Activated effector memory CD4-positive, alpha-beta T cell treated with anti-CD3 and anti-CD28 coated beads, Interleukin-2, amount 50 U/mL, for 16 hours (primary cell): ENCODE measurements around the gene KIF26B.

Experiments used
- DNase-seq: peaks from one replicate; pipeline ENCODE4 v3.0.0-alpha.2; 2020

The KIF26B gene

GRCh38 chr1:245538671-245539070, 383.9 kb downstream of the KIF26B start:
- DNase-seq = no peak

DNA sequence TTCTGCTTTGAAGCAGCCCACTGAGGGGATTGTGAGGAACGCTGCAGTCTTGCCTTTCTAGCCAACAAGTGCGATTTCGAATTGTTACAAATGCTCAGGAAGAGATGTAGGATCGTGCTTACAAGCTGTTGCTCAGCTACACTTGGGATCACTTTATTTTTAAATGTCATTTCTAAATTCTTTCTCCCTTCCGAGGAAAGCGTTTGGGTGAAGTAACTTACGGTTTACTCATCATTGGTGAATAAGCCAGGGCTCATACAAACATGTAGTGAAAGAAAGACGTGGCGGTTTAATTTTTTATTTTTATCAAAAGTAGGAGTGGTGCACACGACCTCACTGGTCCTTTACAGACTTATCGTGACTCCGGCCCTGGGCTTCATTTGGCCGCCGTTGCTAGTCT, 386.6 kb downstream of the KIF26B start:
- no peak for DNase-seq

- no peak for DNase-seq
These were observed 387.6 kb downstream of the KIF26B start for GRCh38 chr1:245542365-245542764.

GRCh38 chr1:245544236-245544635, 389.5 kb downstream of the KIF26B start:
- no peak for DNase-seq

DNA sequence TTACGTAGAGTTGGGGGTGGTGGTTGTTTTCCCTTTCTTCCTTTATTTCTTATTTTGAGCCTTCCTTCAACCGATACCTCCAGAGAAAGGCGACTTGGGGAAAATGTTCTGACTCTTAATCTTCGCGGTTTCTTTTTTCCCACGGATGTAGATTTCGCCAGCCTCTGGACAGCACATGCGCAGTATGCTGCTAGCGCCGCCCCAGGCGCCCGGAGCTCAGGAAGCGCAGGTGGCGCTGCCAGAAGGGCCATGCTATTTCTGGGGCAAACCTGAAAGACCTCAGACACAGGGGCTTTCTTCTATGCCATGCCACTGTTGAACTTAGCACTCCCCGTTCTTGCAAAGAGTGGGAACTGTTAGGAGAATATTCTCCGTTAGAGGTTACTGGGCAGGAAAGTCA, 392.1 kb downstream of the KIF26B start:
- DNase-seq = no peak

DNA sequence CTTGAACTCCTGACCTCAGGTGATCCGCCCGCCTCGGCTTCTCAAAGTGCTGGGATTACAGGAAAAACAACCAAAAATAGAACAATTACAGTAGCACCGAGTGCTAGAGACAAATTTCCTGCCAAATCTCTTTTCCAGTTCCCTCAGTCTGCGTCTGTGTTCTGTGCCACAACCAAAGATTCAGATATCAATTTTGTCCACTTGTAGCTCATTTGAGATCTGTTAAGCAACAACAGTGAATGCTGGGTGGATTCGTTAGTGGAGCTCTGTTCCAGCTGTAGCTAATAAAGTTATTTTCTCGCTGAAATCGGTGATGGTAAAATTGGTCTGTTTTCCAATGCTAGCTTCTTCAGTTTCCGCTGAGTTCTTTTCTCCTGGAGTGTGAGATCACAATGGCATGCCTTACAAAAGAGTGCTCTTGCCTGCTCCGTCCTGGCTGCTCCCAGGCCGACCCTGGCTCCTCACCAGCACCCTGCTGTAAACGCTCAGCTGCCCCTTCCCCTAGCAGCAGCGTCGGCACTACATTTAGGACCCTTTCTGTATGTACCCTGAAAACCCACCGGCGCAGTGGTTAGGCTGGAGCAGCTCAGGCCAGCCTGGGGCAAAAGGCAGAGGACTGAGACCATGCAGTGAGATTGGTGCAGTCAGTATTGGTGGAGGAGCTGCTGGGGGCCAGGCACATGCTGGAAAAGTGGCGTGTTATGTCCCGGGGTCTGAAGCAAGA, 395.4 kb downstream of the KIF26B start:
- no peak for DNase-seq

- no peak for DNase-seq
These were observed 395.9 kb downstream of the KIF26B start for GRCh38 chr1:245550720-245551043.

DNA sequence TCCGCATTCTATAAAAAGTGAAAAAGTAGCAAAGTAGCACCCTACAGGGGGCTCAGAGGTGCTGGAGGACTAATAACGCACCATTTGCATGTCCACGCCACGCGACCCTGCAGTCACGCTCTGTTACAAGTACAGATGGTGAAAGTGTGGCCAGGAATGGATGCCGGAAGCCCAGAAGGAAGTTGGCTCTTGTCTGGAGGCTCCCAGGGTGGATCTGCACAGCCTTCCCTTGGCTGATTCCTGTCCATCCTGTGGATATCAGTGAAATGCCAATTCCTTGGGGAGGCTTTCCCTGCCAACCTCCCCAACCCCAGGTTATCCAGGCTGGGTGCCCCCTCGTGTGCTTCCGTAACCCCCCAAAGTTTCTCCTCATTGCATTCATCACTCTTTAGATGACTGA, 396.8 kb downstream of the KIF26B start:
- DNase-seq = no peak

GRCh38 chr1:245552331-245552730, 397.5 kb downstream of the KIF26B start:
- no peak for DNase-seq

- DNase-seq = no peak
These were observed 401.3 kb downstream of the KIF26B start for GRCh38 chr1:245556057-245556456.

DNA sequence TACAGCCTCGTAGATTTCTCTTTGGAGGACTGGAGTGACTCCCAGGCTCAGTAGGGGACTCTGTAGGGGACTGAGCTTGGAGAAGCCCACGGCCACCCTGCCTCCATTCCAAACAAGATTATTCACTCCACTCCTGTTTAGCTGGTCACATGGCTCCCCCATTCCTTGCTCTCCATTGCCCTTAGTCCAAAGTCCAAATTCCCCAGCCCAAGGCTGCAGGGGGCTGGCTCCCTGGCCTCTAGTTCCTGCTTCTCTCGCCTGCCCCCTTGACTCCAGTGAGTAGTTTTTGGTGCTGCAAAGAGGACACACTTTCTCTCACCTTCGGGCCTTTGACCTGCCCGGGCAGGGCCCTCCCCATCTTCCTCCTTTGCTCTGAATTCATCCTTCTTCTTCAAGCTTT, 403.3 kb downstream of the KIF26B start:
- no peak for DNase-seq

DNA sequence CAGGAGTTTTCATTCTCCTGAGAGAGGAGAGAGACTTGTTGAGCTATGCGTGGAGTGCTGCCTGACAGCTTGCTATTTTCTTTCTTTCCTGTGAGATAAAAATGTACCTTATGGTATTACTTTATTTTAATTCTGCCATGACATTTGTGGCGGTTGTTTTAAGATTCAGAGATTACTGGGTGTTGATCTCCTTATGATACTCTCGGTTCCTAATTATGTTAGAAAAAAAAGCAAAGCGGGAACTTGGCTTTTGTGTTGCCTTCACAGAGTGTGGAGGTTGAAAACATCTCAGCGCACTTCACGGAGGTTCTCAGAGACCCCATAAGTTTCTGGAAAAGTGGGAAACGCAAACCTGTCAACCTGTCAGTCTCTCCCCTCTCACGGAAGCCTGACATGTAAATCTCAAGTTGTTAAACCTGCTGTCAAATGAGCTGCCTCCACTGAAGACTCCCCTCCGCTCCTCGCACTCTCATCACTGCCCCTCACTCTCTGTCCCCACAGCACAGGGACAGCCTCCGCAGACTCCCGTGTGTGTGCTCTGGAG, 405.6 kb downstream of the KIF26B start:
- no peak for DNase-seq

- DNase-seq = no peak
These were observed 407.0 kb downstream of the KIF26B start for GRCh38 chr1:245561665-245562234.

GRCh38 chr1:245566134-245566533, 411.3 kb downstream of the KIF26B start:
- peak; percentile 10 for DNase-seq

DNA sequence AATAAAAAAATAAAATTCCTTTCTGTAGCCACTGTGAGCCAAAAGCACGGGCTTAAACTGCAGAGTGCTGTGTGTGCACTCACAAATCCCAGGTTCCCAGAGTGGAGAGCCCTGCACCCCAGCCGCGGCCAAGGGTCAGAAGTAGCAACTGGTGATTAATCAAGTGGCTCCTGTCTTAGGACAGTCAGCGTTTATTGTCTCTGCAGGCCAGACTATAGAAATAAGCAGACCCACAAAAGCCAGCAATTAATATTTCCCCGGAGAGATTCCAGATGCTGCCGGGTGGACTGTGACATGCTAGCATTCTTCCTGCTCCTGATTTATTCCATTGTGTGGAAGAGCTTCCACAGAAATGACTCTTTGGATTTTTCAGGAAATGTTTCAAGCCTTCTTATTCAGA, 412.2 kb downstream of the KIF26B start:
- no peak for DNase-seq

- DNase-seq = no peak
These were observed 417.1 kb downstream of the KIF26B start for GRCh38 chr1:245571815-245572294.

DNA sequence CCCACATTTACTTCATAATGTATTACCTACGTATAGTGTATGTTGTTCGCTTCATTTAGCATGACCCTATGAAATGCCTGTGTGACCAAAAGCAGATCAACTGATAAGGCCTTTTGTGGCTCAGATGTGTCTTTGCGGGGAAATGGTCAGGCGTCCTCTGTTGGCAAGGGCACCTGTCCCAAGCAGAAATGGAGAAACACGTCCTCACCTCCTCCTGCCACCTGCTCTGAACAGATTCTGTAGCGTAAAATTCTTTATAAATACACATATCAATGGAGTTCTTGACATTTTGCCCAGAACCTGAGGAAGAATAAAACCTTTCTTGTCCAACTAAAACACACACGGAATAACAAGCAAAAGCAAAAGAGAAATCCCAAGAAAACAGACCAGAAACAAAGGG, 417.9 kb downstream of the KIF26B start:
- no peak for DNase-seq

- no peak for DNase-seq
These were observed 420.9 kb downstream of the KIF26B start for GRCh38 chr1:245575710-245576109.

DNA sequence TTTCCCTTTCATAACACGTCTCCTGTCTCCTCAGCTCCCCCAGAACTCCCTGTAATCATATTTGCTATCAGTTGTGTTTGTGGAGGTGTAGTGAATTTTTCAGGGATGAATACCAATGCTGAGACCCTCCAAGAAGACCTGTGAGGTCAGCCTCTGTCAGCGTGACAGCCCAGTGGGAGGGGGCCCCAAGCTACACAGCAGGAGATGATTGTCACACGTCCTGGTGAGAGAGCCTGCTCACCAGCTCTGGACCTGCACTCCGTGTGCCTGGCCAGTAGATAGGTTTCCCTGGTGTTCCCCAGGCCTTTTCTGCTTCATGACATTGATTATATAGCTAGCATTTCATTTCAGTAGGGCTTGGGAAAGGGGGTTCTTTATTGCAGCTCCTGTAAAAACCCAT, 421.5 kb downstream of the KIF26B start:
- no peak for DNase-seq

- no peak for DNase-seq
These were observed 422.7 kb downstream of the KIF26B start for GRCh38 chr1:245577191-245578157.

GRCh38 chr1:245578308-245578707, 423.5 kb downstream of the KIF26B start:
- DNase-seq = no peak

DNA sequence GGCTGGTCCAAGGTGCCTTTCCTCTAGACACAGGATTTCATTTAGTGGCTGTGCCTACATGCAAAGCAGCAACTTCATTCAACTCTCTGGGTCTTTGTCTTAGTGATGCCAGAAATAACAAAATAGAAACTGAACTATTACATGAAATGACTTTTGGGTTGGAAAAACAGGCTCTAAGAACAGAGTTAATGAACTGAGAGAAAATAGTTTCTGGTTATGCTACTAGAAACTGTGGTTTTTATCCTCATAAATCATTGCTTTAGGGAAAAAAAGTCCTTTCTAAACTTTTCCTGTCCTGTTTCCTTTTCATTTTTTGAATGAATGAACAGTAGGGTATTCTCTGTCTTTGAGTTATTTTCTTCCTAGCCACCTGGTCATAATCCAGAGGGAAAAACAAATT, 424.0 kb downstream of the KIF26B start:
- DNase-seq = no peak

GRCh38 chr1:245579881-245580280, 425.1 kb downstream of the KIF26B start:
- peak; percentile 3 for DNase-seq

GRCh38 chr1:245580651-245581050, 425.9 kb downstream of the KIF26B start:
- no peak for DNase-seq
